ENCODE data around the gene ECHS1.

GRCh38 chr10:133384071-133384470, 10.9 kb upstream of the ECHS1 start:
- TF ChIP-seq POLR2A (IDR thresholded peaks at IDR 0.05) = no peak
- no peak for TF ChIP-seq CTCF (IDR thresholded peaks at IDR 0.05)

Measured in right lobe of liver (tissue), 4 donors.